ENCODE measurements around the gene HABP4.

HABP4 gene

DNA sequence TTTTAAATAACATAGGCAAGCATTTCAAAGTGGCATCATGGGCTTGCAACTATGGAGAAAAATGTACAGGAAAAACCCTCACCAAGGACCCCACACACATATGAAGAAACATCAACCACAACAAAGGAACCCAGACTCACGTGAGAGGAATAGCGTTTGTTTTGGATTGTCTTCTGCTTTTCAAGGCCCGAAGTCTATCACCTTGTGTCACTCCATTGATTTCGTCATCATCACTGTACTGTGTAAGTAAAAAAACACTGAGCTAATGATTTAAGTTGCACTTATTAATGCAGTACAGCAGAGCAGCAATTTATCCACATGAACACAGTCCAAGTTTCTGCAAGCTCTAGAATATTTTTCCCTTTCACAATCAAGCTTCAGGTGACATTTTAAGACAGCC, 72.4 kb downstream of the HABP4 start:
- TF ChIP-seq, protein P1, sequence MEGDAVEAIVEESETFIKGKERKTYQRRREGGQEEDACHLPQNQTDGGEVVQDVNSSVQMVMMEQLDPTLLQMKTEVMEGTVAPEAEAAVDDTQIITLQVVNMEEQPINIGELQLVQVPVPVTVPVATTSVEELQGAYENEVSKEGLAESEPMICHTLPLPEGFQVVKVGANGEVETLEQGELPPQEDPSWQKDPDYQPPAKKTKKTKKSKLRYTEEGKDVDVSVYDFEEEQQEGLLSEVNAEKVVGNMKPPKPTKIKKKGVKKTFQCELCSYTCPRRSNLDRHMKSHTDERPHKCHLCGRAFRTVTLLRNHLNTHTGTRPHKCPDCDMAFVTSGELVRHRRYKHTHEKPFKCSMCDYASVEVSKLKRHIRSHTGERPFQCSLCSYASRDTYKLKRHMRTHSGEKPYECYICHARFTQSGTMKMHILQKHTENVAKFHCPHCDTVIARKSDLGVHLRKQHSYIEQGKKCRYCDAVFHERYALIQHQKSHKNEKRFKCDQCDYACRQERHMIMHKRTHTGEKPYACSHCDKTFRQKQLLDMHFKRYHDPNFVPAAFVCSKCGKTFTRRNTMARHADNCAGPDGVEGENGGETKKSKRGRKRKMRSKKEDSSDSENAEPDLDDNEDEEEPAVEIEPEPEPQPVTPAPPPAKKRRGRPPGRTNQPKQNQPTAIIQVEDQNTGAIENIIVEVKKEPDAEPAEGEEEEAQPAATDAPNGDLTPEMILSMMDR (IDR thresholded peaks at IDR 0.05; ENCODE audit: control insufficient read depth, insufficient read depth, low read depth, low read length, missing control alignments) = no peak
- no peak for DNase-seq (ENCODE audit: low read depth)
- H3K4me3 ChIP-seq (ENCODE audit: control insufficient read depth, low read depth, low read length) = no peak overlapping the region

DNA sequence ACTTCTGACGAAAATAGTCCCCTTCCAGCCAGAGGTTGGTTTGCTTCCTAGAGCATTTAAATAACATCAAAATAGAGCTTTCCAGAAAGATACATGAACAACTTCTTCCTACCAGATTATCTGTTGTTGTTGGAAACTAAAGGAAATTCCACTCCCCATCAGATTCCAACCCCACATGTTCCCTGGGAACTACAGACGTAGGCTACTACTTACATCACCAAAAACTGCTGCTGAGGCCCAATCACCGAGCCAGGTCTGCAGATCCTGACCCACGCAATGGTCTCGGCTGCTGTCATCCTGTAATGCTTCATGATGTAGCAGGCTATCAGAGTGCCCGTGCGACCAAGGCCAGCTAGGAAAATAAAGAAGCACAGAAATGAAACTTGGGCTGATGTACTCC, 73.4 kb downstream of the HABP4 start:
- no peak for DNase-seq (ENCODE audit: low read depth)
- no peak overlapping the region for H3K4me3 ChIP-seq (ENCODE audit: control insufficient read depth, low read depth, low read length)
- TF ChIP-seq, protein P1 (IDR thresholded peaks at IDR 0.05; ENCODE audit: control insufficient read depth, insufficient read depth, low read depth, low read length, missing control alignments) = no peak

DNA sequence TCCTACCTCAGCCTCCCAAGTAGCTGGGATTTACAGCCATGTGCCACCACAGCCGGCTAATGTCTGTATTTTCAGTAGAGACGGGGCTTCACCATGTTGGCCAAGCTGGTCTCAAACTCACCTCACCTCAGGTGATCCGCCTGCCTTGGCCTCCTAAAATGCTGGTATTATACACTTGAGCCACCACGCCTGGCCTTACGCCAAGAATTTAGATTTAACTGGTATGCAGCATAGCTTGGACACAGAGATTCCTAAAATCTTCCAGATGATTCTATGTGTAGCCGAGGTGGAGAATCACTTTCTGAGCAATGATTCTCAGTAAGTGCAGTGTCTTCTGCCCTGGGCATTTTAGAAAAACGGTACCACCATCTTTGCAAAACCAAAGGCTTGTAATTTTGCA, 74.1 kb downstream of the HABP4 start:
- no peak overlapping the region for H3K4me3 ChIP-seq (ENCODE audit: control insufficient read depth, low read depth, low read length)
- no peak for DNase-seq (ENCODE audit: low read depth)
- TF ChIP-seq, protein P1 (IDR thresholded peaks at IDR 0.05; ENCODE audit: control insufficient read depth, insufficient read depth, low read depth, low read length, missing control alignments) = no peak

DNA sequence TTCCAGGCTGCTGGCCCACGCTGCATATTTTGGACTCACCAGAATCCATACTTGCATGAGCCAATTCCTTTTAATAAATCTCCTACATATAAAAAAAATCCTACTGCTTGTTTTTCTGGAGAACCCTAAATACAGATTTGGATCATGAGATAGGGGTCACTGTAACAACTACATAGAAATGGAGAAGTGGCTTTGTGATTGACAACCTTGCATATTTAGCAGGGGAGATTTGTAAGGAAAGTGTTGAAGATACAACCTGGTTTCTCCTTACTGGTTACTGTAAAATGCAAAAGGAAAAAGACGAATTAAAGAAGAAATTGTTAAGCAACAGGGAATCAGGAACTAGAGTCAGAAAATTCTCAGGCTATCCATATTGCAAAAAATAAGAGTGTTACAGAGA, 74.8 kb downstream of the HABP4 start:
- H3K4me3 ChIP-seq (ENCODE audit: control insufficient read depth, low read depth, low read length) = no peak overlapping the region
- TF ChIP-seq, protein P1 (IDR thresholded peaks at IDR 0.05; ENCODE audit: control insufficient read depth, insufficient read depth, low read depth, low read length, missing control alignments) = no peak
- DNase-seq (ENCODE audit: low read depth) = no peak

DNA sequence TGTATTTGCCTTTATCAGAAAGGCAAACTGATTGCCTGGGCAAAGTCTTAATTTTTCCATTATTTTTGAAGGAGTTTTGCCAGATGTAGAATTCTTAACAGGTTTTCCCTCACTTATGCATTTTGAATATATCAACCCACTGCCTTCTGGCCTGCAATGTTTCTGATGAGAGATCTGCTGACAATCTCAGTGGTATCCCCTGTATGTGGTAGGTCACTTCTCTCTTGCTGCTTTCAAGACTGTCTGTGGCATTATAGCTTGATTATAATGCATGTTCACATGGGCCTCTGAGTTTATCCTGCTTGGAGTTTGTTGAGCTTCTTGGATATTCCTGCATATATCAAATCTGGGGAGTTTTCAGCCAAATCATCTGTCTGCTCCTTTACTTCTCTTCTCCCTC, 82.2 kb downstream of the HABP4 start:
- TF ChIP-seq, protein P1 (IDR thresholded peaks at IDR 0.05; ENCODE audit: control insufficient read depth, insufficient read depth, low read depth, low read length, missing control alignments) = no peak
- no peak for DNase-seq (ENCODE audit: low read depth)
- no peak overlapping the region for H3K4me3 ChIP-seq (ENCODE audit: control insufficient read depth, low read depth, low read length)

DNA sequence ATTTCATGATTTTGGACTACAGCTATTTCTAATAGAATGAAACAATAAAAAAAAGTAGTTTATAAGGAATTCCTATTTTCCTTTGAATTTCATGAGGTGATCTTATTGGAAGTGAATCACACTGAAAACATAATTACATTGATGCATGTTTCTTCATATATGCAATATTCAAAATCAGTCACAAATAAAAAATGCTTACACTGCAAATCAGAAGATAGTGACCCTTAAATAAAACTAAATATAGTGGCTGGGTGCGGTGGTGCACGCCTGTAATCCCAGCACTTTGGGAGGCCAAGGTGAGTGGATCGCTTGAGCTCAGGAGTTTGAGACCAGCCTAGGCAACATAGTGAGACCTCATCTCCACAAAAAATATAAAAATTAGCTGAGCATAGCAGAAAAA, 90.1 kb downstream of the HABP4 start:
- TF ChIP-seq, protein P1 (IDR thresholded peaks at IDR 0.05; ENCODE audit: control insufficient read depth, insufficient read depth, low read depth, low read length, missing control alignments) = no peak
- no peak for DNase-seq (ENCODE audit: low read depth)
- H3K4me3 ChIP-seq (ENCODE audit: control insufficient read depth, low read depth, low read length) = no peak overlapping the region

Data from AG09309 (cell line).